PFSK-1 (cell line): Measurements from ENCODE around the gene TCHP.

Source experiments
- FOXP2 ChIP-seq: optimal IDR thresholded peaks from 2 replicates; pipeline ENCODE3; 2011; ENCODE audit warnings: borderline replicate concordance, control low read depth, inconsistent platforms; ENCODE audit not compliant: insufficient read depth; ENCODE audit errors: extremely low read length, extremely low read depth
- POLR2AphosphoS5 ChIP-seq: IDR thresholded peaks from 2 replicates; pipeline ENCODE4 v1.6.1; 2012; ENCODE audit warnings: low read depth, mild to moderate bottlenecking, control low read depth, low read length, moderate library complexity
- SIN3A ChIP-seq: IDR thresholded peaks from 2 replicates; pipeline ENCODE4 v1.6.1; 2012; ENCODE audit warnings: mild to moderate bottlenecking, low read length, moderate library complexity, borderline replicate concordance; ENCODE audit not compliant: insufficient read depth
- TAF1 ChIP-seq: IDR thresholded peaks from 2 replicates; pipeline ENCODE4 v1.6.1; 2012; ENCODE audit warnings: low read length, control low read depth, borderline replicate concordance; ENCODE audit not compliant: insufficient read depth
- TF ChIP-seq, protein P1 (sequence below), 2 experiments: IDR thresholded peaks; 2 replicates each; pipeline versions ENCODE4 v1.6.1 to v1.8.0; 2011 to 2012; ENCODE audit warnings: low read depth in 2 of 2, low read length in 2 of 2, control low read depth in 1 of 2, inconsistent platforms in 1 of 2, mild to moderate bottlenecking in 1 of 2, moderate library complexity in 1 of 2; ENCODE audit not compliant: insufficient read depth in 1 of 2

Gene TCHP

DNA sequence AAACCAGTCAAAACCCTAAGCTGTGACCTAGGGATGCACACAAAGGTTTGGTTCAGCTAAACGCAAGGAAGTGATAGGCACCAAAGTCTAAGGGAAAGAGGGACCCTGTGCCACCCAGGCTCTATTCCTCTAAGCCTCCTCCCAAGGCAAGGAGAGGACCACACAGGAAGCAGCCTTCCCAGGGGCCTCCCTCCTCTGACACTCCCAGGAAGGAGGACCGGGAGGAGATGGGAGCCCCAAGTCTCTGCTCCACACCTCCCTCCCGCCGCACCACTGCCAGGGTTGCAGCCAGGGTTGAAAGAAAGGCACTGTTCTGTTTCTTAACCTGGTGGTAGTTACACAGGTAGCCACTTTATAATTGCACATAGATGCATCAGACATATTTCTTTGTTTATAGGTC, 21.9 kb downstream of the TCHP start:
- TF ChIP-seq FOXP2 (no peak), POLR2AphosphoS5 (no peak), TAF1 (no peak), SIN3A (no peak)
- TF ChIP-seq, protein P1, sequence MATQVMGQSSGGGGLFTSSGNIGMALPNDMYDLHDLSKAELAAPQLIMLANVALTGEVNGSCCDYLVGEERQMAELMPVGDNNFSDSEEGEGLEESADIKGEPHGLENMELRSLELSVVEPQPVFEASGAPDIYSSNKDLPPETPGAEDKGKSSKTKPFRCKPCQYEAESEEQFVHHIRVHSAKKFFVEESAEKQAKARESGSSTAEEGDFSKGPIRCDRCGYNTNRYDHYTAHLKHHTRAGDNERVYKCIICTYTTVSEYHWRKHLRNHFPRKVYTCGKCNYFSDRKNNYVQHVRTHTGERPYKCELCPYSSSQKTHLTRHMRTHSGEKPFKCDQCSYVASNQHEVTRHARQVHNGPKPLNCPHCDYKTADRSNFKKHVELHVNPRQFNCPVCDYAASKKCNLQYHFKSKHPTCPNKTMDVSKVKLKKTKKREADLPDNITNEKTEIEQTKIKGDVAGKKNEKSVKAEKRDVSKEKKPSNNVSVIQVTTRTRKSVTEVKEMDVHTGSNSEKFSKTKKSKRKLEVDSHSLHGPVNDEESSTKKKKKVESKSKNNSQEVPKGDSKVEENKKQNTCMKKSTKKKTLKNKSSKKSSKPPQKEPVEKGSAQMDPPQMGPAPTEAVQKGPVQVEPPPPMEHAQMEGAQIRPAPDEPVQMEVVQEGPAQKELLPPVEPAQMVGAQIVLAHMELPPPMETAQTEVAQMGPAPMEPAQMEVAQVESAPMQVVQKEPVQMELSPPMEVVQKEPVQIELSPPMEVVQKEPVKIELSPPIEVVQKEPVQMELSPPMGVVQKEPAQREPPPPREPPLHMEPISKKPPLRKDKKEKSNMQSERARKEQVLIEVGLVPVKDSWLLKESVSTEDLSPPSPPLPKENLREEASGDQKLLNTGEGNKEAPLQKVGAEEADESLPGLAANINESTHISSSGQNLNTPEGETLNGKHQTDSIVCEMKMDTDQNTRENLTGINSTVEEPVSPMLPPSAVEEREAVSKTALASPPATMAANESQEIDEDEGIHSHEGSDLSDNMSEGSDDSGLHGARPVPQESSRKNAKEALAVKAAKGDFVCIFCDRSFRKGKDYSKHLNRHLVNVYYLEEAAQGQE (IDR thresholded peaks at IDR 0.05; ENCODE audit: insufficient read depth in 1 of 2, low read depth in 2 of 2, low read length in 2 of 2) = no peak

DNA sequence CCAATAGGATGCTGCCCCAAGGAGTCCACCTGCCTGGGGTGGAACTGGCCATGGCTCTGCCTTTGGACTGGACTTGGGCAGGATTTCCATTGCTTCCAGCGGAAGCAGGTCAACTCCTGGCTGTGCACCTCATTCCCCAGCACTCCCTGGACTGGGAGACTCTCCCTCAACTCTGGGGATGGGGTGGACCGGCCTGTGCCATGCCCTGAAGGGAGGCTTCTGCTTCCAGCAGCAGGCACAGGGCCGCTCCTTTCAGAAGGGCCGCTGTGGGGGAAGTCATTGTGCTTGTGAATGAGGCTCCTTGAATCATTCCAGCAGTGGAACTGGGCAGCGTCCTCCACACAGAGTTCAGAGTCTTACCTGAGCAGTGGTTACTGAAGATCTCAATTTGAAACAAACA, 23.0 kb downstream of the TCHP start:
- TF ChIP-seq FOXP2 (no peak), SIN3A (no peak), POLR2AphosphoS5 (no peak), TAF1 (no peak)
- TF ChIP-seq, protein P1 (IDR thresholded peaks at IDR 0.05; ENCODE audit: insufficient read depth in 1 of 2, low read depth in 2 of 2, low read length in 2 of 2) = no peak

DNA sequence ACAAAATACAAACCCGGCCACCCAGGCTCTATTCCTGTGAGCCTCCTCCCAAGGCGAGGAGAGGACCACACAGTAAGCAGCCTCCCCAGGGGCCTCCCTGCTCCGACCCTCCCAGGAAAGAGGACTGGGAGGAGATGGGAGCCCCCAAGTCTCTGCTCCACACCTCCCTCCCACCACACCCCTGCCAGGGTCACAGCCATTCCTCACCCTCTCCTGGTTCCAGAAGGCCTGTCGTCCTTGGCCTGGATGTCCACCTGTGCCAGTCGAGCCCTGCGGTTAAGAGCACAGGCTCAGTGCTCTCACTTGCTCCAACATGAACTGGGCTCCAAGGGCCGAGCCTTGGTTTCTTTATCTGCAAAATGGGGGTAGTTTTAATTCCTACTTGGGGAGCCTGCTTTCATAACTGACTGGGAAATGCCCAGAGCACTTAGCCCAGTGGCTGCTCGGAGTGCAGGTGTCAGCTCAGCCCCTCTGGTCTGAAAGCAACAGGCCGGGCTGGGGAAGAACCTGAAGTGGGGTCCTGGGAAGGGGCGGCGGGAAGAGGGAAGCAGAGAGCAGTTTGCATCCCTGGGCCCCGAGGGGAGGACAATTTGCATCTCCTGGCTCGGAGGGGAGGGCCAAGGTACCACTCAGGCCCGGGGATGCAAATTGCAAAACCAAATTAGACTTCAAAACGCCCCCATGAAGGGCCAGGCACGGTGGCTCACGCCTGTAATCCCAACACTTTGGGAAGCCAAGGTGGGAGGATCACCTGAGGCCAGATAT, 23.6 kb downstream of the TCHP start:
- TF ChIP-seq FOXP2 (no peak), TAF1 (no peak), SIN3A (no peak), POLR2AphosphoS5 (no peak)
- TF ChIP-seq, protein P1 (IDR thresholded peaks at IDR 0.05; ENCODE audit: insufficient read depth in 1 of 2, low read depth in 2 of 2, low read length in 2 of 2) = no peak

DNA sequence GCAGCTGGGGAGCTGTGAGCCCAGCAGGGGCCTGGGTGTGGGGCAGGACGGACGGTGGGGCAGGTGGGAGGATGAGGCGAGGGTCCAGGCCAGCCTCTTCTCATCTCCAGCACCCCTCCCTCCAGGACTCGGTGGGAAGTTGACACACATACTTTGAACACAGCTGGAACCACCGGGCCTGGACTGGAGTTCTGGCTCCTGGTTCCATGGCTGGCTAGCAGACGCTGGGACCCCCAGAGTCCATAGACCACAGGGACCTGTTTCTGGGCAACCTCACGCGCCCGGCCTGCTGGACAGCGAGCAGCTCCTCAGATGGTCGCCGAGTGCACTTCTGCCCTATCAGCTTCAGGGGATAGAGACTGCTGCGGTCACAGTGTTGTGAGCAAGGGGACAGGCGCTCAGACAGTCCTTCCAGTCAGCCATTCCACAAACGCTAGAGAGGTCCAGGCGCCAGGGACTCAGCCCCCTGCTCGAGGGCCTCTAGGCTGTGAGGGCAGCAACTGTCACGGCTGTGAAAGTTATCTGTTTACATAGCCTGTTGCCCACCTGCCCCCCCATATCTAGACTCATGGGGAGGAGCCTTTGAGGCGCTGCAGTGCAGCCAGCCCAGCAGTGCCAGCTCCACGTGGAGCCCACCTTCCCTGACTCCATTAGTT, 25.2 kb downstream of the TCHP start:
- TF ChIP-seq FOXP2 (no peak), SIN3A (no peak), TAF1 (no peak), POLR2AphosphoS5 (no peak)
- TF ChIP-seq, protein P1 (IDR thresholded peaks at IDR 0.05; ENCODE audit: insufficient read depth in 1 of 2, low read depth in 2 of 2, low read length in 2 of 2) = no peak
